ENCODE data around the gene SLC23A2.

DNA sequence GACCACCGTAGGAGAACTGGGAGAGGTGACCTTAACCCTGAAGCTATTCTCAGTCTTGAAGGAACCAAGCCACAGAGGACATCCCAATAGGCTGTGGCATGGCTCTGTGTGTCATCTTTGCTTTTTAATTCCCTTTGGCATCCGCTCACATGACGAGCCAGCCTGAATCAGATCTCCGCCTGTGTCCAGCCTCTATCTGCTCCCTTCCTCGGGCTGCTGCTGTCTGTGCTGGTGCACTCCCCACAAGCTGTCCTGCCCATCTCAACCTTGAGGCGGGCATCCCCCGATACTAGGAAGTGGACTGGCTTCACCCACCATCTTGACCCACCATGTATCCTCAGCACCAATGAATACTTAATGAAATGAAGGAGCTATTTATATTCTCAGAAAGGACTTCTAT is 111.9 kb downstream of the SLC23A2 start:
- no peak for TF ChIP-seq MAX (IDR thresholded peaks at IDR 0.05; ENCODE audit: low read depth, low read length)
- TF ChIP-seq, protein P1, sequence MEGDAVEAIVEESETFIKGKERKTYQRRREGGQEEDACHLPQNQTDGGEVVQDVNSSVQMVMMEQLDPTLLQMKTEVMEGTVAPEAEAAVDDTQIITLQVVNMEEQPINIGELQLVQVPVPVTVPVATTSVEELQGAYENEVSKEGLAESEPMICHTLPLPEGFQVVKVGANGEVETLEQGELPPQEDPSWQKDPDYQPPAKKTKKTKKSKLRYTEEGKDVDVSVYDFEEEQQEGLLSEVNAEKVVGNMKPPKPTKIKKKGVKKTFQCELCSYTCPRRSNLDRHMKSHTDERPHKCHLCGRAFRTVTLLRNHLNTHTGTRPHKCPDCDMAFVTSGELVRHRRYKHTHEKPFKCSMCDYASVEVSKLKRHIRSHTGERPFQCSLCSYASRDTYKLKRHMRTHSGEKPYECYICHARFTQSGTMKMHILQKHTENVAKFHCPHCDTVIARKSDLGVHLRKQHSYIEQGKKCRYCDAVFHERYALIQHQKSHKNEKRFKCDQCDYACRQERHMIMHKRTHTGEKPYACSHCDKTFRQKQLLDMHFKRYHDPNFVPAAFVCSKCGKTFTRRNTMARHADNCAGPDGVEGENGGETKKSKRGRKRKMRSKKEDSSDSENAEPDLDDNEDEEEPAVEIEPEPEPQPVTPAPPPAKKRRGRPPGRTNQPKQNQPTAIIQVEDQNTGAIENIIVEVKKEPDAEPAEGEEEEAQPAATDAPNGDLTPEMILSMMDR (IDR thresholded peaks at IDR 0.05; ENCODE audit: low read depth, low read length) = no peak

All from NB4 (cell line).